Panc1 (cell line): ENCODE measurements around the gene NARS2. TPM values are rescaled to one million over a fixed set of nuclear protein-coding genes. Genes with fewer than 3 reads are reported as not detected.

ENCODE experiments used
- ATAC-seq: fragments of 200-7000 bp; cut with Tn5 transposase; 2 replicates; pipeline ENCODE4 v1.9.1; 2020; ENCODE audit warnings: mild to moderate bottlenecking, moderate library complexity
- BruUV-seq: library from RNA; stranded (reverse); fragments of 400-500 nt; replicated peaks from 2 replicates; lab custom pipeline; 2021; lab: Mats Ljungman, UMichigan
- CTCF ChIA-PET: fragments of 300-600 bp; sonication (Branson Sonifier 250); formaldehyde crosslinking; loops from one replicate; lab custom pipeline; 2022; ENCODE audit warnings: antibody characterized with exemption; lab: Charles Lee
- POLR2A ChIA-PET: fragments of 300-600 bp; sonication (Branson Sonifier 250); formaldehyde crosslinking; loops from one replicate; lab custom pipeline; 2022; ENCODE audit warnings: antibody characterized with exemption; lab: Charles Lee
- DNase-seq: peaks from one replicate; pipeline ENCODE4 v3.0.0-alpha.2; 2010; ENCODE audit warnings: low read depth, low spot score
- H3K27ac ChIP-seq: 2 replicates; pipeline ENCODE4 v1.5.1; 2011; ENCODE audit warnings: mild to moderate bottlenecking, low read length, inconsistent platforms
- H3K27me3 ChIP-seq: fragments of 200-500 bp; sonication (Bioruptor generic); 2 replicates; pipeline ENCODE4 v1.6.0; 2014; ENCODE audit warnings: low read length, inconsistent platforms; ENCODE audit not compliant: control insufficient read depth, insufficient read depth
- H3K36me3 ChIP-seq: fragments of 200-500 bp; sonication (Bioruptor generic); 2 replicates; pipeline ENCODE4 v1.5.1; 2014; ENCODE audit warnings: inconsistent platforms, mild to moderate bottlenecking, low read length, moderate library complexity; ENCODE audit not compliant: control insufficient read depth, insufficient read depth
- H3K4me1 ChIP-seq: 2 replicates; pipeline ENCODE4 v1.5.1; 2011; ENCODE audit warnings: inconsistent platforms, mild to moderate bottlenecking, low read length, moderate library complexity; ENCODE audit not compliant: control insufficient read depth, insufficient read depth
- H3K4me3 ChIP-seq, 2 experiments: 2 replicates each; pipeline ENCODE4 v1.5.1; 2011 to 2012; ENCODE audit warnings: low read depth in 2 of 2, low read length in 2 of 2, mild to moderate bottlenecking in 2 of 2, inconsistent platforms in 1 of 2, moderate library complexity in 1 of 2
- H3K9me3 ChIP-seq: fragments of 200-500 bp; sonication (Bioruptor generic); 2 replicates; pipeline ENCODE4 v1.5.1; 2014; ENCODE audit warnings: low read depth, mild to moderate bottlenecking, inconsistent platforms, low read length, moderate library complexity; ENCODE audit not compliant: control insufficient read depth, insufficient read depth
- CTCF ChIP-seq: fragments of 450-650 bp; IDR thresholded peaks from 2 replicates; pipeline ENCODE4 v1.5.1; 2017; ENCODE audit warnings: mild to moderate bottlenecking
- POLR2AphosphoS5 ChIP-seq: IDR thresholded peaks from 2 replicates; pipeline ENCODE4 v1.6.1; 2012; ENCODE audit warnings: mild to moderate bottlenecking, low read depth, low read length, moderate library complexity
- REST ChIP-seq, 2 experiments: IDR thresholded peaks; 2 replicates each; pipeline ENCODE4 v1.6.1; 2011 to 2012; ENCODE audit warnings: low read depth in 2 of 2, control low read depth in 1 of 2, low read length in 1 of 2, mild to moderate bottlenecking in 1 of 2, moderate library complexity in 1 of 2; ENCODE audit not compliant: insufficient read depth in 1 of 2
- SIN3A ChIP-seq: IDR thresholded peaks from 2 replicates; pipeline ENCODE4 v1.6.1; 2012; ENCODE audit warnings: low read depth, mild to moderate bottlenecking, low read length, moderate library complexity, borderline replicate concordance; ENCODE audit not compliant: insufficient read depth
- TCF7L2 ChIP-seq: IDR thresholded peaks from 2 replicates; pipeline ENCODE4 v1.6.1; 2011; ENCODE audit warnings: mild to moderate bottlenecking, low read depth, low read length, inconsistent platforms
- in situ Hi-C: cut with HindIII; loops from 2 replicates; pipeline ENCODE4 v1.10.0; 2016; ENCODE audit warnings: low sequenced_read_pairs, low pct_unique_long_range_greater_than_20kb
- intact Hi-C: fragments of 100-400 bp; cut with micrococcal nuclease; formaldehyde crosslinking; loops from one replicate; pipeline ENCODE4 v1.10.0; 2022; ENCODE audit not compliant: unreplicated experiment
- total RNA-seq: library from RNA; stranded (reverse); gene quantifications from one replicate; pipeline ENCODE4 v1.2.1, GENCODE V29; 2021; ENCODE audit not compliant: unreplicated experiment

NARS2 gene
- total RNA-seq, 1 experiment from 2014 or later: 29.8 TPM

GRCh38 chr11:78557236-78557635 is 17.4 kb downstream of the NARS2 start:
- TF ChIP-seq CTCF: no peak
- no peak for TF ChIP-seq TCF7L2
- no peak for TF ChIP-seq POLR2AphosphoS5
- TF ChIP-seq SIN3A: no peak
- TF ChIP-seq REST (IDR thresholded peaks at IDR 0.05; ENCODE audit: insufficient read depth in 1 of 2, low read depth in 2 of 2, low read length in 1 of 2): no peak
- intact Hi-C loops: no loop called here

GRCh38 chr11:78555592-78555991 is 19.1 kb downstream of the NARS2 start:
- TF ChIP-seq CTCF: no peak
- TF ChIP-seq REST (IDR thresholded peaks at IDR 0.05; ENCODE audit: insufficient read depth in 1 of 2, low read depth in 2 of 2, low read length in 1 of 2): no peak
- no peak for TF ChIP-seq SIN3A
- no peak for TF ChIP-seq TCF7L2
- TF ChIP-seq POLR2AphosphoS5: no peak
- ATAC-seq (no peak), DNase-seq (no peak)
- no peak overlapping the region for H3K27ac ChIP-seq
- H3K27me3 ChIP-seq: no peaks in the 10 kb centered on the region
- peaks cover 3% of the 10 kb centered on the region; the same call in 1 of the 2 replicates for H3K36me3 ChIP-seq
- no TSS peak for BruUV-seq
- no peaks in the 10 kb centered on the region for H3K9me3 ChIP-seq
- ChIA-PET POLR2A (no interaction called here), CTCF (no interaction called here)
- intact Hi-C loops: no loop called here
- no peak overlapping the region for H3K4me3 ChIP-seq
- in situ Hi-C loops: no loop called here
- peaks cover under 1% of the 10 kb centered on the region; the same call in 1 of the 2 replicates for H3K4me1 ChIP-seq

More at GRCh38 chr11:78557236-78557635, 17.4 kb downstream of the NARS2 start:
- ATAC-seq (no peak), DNase-seq (no peak)
- Histone ChIP-seq H3K36me3 (peaks cover 3% of the 10 kb centered on the region; the same call in 1 of the 2 replicates), H3K27ac (no peak overlapping the region), H3K9me3 (no peaks in the 10 kb centered on the region), H3K4me1 (peaks cover 4% of the 10 kb centered on the region; the same call in 1 of the 2 replicates), H3K4me3 (no peak overlapping the region), H3K27me3 (no peaks in the 10 kb centered on the region)
- ChIA-PET POLR2A (no interaction called here), CTCF (interaction anchor here (0.6 kb wide), 1 partner anchor 146 kb away, joined by 4 read pairs; no protein-coding TSS in a partner anchor)
- in situ Hi-C loops: no loop called here
- BruUV-seq: no TSS peak
